GM10266 (cell line): ENCODE data around the gene GTF2A1.
A peak's percentile ranks its signal among the peaks of the same experiment; 100 is the strongest.

Experiments used
- DNase-seq: peaks from one replicate; pipeline ENCODE4 v3.0.0; 2012; ENCODE audit errors: extremely low spot score
- CTCF ChIP-seq: IDR thresholded peaks from 2 replicates; pipeline ENCODE4 v1.5.1; 2012; ENCODE audit warnings: mild to moderate bottlenecking, low read depth; ENCODE audit not compliant: control insufficient read depth, insufficient read depth; ENCODE audit errors: missing control alignments

The GTF2A1 gene

GRCh38 chr14:81172881-81173280 lies 47.9 kb downstream of the GTF2A1 start:
- no peak for DNase-seq
- no peak for TF ChIP-seq CTCF

- no peak for DNase-seq
- TF ChIP-seq CTCF: no peak
Observed at GRCh38 chr14:81172353-81172752, 48.4 kb downstream of the GTF2A1 start.

GRCh38 chr14:81170829-81171195 lies 49.9 kb downstream of the GTF2A1 start:
- DNase-seq: no peak
- TF ChIP-seq CTCF: no peak

- DNase-seq: peak; percentile 75
- peak; percentile 85 for TF ChIP-seq CTCF
Observed at GRCh38 chr14:81170104-81170828, 50.5 kb downstream of the GTF2A1 start.

GRCh38 chr14:81169711-81170103 lies 51.1 kb downstream of the GTF2A1 start:
- no peak for TF ChIP-seq CTCF
- no peak for DNase-seq

- DNase-seq: no peak
Observed at GRCh38 chr14:81169267-81169666, 51.5 kb downstream of the GTF2A1 start.

More at GRCh38 chr14:81169267-81169666, 51.5 kb downstream of the GTF2A1 start:
- no peak for TF ChIP-seq CTCF
